Left renal pelvis (tissue), 4 donors: ENCODE results near the gene MC1R. TPM values are rescaled to one million over a fixed set of nuclear protein-coding genes. Genes with fewer than 3 reads are reported as not detected.
"Not testable (repeated sequence)": the region's sequence is repeated elsewhere in the genome, so short reads cannot be mapped to it uniquely, and the experiment has no call there.

Experiments
- DNase-seq, 4 donors: peaks; one replicate each; pipeline ENCODE4 v3.0.0-alpha.2; 2013; ENCODE audit warnings: low read depth in 4 of 4, low spot score in 3 of 4
- polyA plus RNA-seq, 4 donors: library from polyadenylated mRNA; unstranded; fragments of 120-200 nt; gene quantifications; one replicate each; pipeline ENCODE4 v1.2.1, GENCODE V29; 2013; ENCODE audit not compliant: insufficient read length in 4 of 4

The MC1R gene
- polyA plus RNA-seq, 4 donors, result 2.2 to 8.6 (median 3.0) TPM

- no peak for DNase-seq
Observed at GRCh38 chr16:89931964-89932363, 13.3 kb downstream of the MC1R start.

GRCh38 chr16:89934019-89934418 lies 15.4 kb downstream of the MC1R start:
- DNase-seq, result not testable (repeated sequence)

GRCh38 chr16:89934611-89935553 lies 16.2 kb downstream of the MC1R start:
- DNase-seq, result no peak

GRCh38 chr16:89935620-89936019 lies 17.0 kb downstream of the MC1R start:
- not testable (repeated sequence) for DNase-seq

GRCh38 chr16:89936034-89936433 lies 17.4 kb downstream of the MC1R start:
- DNase-seq, result no peak

- no peak for DNase-seq
Observed at GRCh38 chr16:89936508-89936907, 17.8 kb downstream of the MC1R start.

- no peak for DNase-seq
Observed at GRCh38 chr16:89936981-89937380, 18.3 kb downstream of the MC1R start.

GRCh38 chr16:89938175-89938885 lies 19.7 kb downstream of the MC1R start:
- no peak for DNase-seq

GRCh38 chr16:89944773-89945172 lies 26.1 kb downstream of the MC1R start:
- DNase-seq, result no peak

GRCh38 chr16:89945654-89946053 lies 27.0 kb downstream of the MC1R start:
- no peak for DNase-seq

GRCh38 chr16:89946515-89946914 lies 27.9 kb downstream of the MC1R start:
- no peak for DNase-seq

GRCh38 chr16:89949121-89949742 lies 30.6 kb downstream of the MC1R start:
- DNase-seq, result no peak

GRCh38 chr16:89949756-89950155 lies 31.1 kb downstream of the MC1R start:
- DNase-seq, result no peak

- no peak for DNase-seq
Observed at GRCh38 chr16:89951509-89951908, 32.8 kb downstream of the MC1R start.

GRCh38 chr16:89952049-89952448 lies 33.4 kb downstream of the MC1R start:
- DNase-seq, result no peak

GRCh38 chr16:89952551-89952950 lies 33.9 kb downstream of the MC1R start:
- DNase-seq, result no peak

- no peak for DNase-seq
Observed at GRCh38 chr16:89953671-89954406, 35.2 kb downstream of the MC1R start.

GRCh38 chr16:89954462-89954861 lies 35.8 kb downstream of the MC1R start:
- no peak for DNase-seq

GRCh38 chr16:89955001-89955685 lies 36.5 kb downstream of the MC1R start:
- DNase-seq, result no peak
